Measurements from ENCODE around the gene ASXL1. TPM values are rescaled to one million over a fixed set of nuclear protein-coding genes. Genes with fewer than 3 reads are reported as not detected.
"Not testable (repeated sequence)": the region's sequence is repeated elsewhere in the genome, so short reads cannot be mapped to it uniquely, and the experiment has no call there.

The ASXL1 gene
- total RNA-seq, 2 donors from 2014 or later: 39.9 to 42.5 TPM

GRCh38 chr20:32455901-32456701 lies 98.0 kb downstream of the ASXL1 start:
- intact Hi-C loops (cut with DNase I, micrococcal nuclease): no loop called here
- no peak for ATAC-seq
- DNase-seq: no peak

GRCh38 chr20:32456869-32457478 lies 98.8 kb downstream of the ASXL1 start:
- intact Hi-C loops (cut with DNase I, micrococcal nuclease): no loop called here

GRCh38 chr20:32457479-32457986 lies 99.4 kb downstream of the ASXL1 start:
- ATAC-seq (peak; percentile 29), DNase-seq (peak in 1 of 2 donors; percentile 34)
- intact Hi-C loops (cut with DNase I, micrococcal nuclease): no loop called here

More at GRCh38 chr20:32456869-32457478, 98.8 kb downstream of the ASXL1 start:
- ATAC-seq: peak; percentile 7
- DNase-seq: no peak

- intact Hi-C loops (cut with DNase I, micrococcal nuclease): no loop called here
- ATAC-seq: no peak
- peak in 1 of 2 donors; percentile 5 for DNase-seq
Observed at GRCh38 chr20:32458061-32458836, 100.1 kb downstream of the ASXL1 start.

- intact Hi-C loops (cut with DNase I, micrococcal nuclease): no loop called here
- ATAC-seq (no peak), DNase-seq (no peak)
Observed at GRCh38 chr20:32458837-32459220, 100.7 kb downstream of the ASXL1 start.

- intact Hi-C loops (cut with DNase I, micrococcal nuclease): no loop called here
- ATAC-seq (no peak), DNase-seq (no peak)
Observed at GRCh38 chr20:32460231-32460630, 102.1 kb downstream of the ASXL1 start.

- intact Hi-C loops (cut with DNase I, micrococcal nuclease): no loop called here
- DNase-seq (no peak), ATAC-seq (no peak)
Observed at GRCh38 chr20:32460683-32461320, 102.7 kb downstream of the ASXL1 start.

GRCh38 chr20:32461836-32462600 lies 103.9 kb downstream of the ASXL1 start:
- ATAC-seq (no peak), DNase-seq (no peak)
- intact Hi-C loops (cut with DNase I, micrococcal nuclease): no loop called here

GRCh38 chr20:32462900-32463641 lies 104.9 kb downstream of the ASXL1 start:
- DNase-seq: peak; percentile 77 to 85
- peak; percentile 59 for ATAC-seq
- intact Hi-C loops (cut with DNase I, micrococcal nuclease): no loop called here

- DNase-seq: peak; percentile 87
- ATAC-seq: peak; percentile 67
- intact Hi-C loops (cut with DNase I, micrococcal nuclease): no loop called here
Observed at GRCh38 chr20:32463642-32464400, 105.7 kb downstream of the ASXL1 start.

GRCh38 chr20:32464401-32465091 lies 106.4 kb downstream of the ASXL1 start:
- ATAC-seq: no peak
- no peak for DNase-seq
- intact Hi-C loops (cut with DNase I, micrococcal nuclease): no loop called here

- intact Hi-C loops (cut with DNase I, micrococcal nuclease): no loop called here
- DNase-seq: peak; percentile 93 to 96
- peak; percentile 65 for ATAC-seq
Observed at GRCh38 chr20:32465092-32465900, 107.2 kb downstream of the ASXL1 start.

GRCh38 chr20:32465901-32466675 lies 108.0 kb downstream of the ASXL1 start:
- DNase-seq; intact Hi-C loops (cut with DNase I, micrococcal nuclease); ATAC-seq: not testable (repeated sequence)

- no peak for DNase-seq
- ATAC-seq: no peak
- intact Hi-C loops (cut with DNase I, micrococcal nuclease): no loop called here
Observed at GRCh38 chr20:32466739-32467505, 108.8 kb downstream of the ASXL1 start.
